ENCODE measurements around the gene TNIP2.

TNIP2 gene

GRCh38 chr4:2702770-2703169 is 53.4 kb downstream of the TNIP2 start:
- no peak for TF ChIP-seq PATZ1 (CRISPR knock-in tag; IDR thresholded peaks at IDR 0.05; ENCODE audit: borderline replicate concordance)
- no peak for TF ChIP-seq TOX (CRISPR knock-in tag; IDR thresholded peaks at IDR 0.05; ENCODE audit: borderline replicate concordance)
- no peak for TF ChIP-seq POU6F1 (CRISPR knock-in tag; IDR thresholded peaks at IDR 0.05; ENCODE audit: borderline replicate concordance, low read depth)
- no peak for TF ChIP-seq ESRRG (CRISPR knock-in tag; IDR thresholded peaks at IDR 0.05)
- TF ChIP-seq ZNF70 (CRISPR knock-in tag; IDR thresholded peaks at IDR 0.05) = no peak
- TF ChIP-seq ZNF8 (CRISPR knock-in tag; IDR thresholded peaks at IDR 0.05) = no peak
- ATAC-seq = no peak

- ATAC-seq = no peak
- no peak for TF ChIP-seq ARNTL (CRISPR knock-in tag; IDR thresholded peaks at IDR 0.05; ENCODE audit: borderline replicate concordance, low read depth)
These were observed 53.8 kb downstream of the TNIP2 start for GRCh38 chr4:2702361-2702760.

DNA sequence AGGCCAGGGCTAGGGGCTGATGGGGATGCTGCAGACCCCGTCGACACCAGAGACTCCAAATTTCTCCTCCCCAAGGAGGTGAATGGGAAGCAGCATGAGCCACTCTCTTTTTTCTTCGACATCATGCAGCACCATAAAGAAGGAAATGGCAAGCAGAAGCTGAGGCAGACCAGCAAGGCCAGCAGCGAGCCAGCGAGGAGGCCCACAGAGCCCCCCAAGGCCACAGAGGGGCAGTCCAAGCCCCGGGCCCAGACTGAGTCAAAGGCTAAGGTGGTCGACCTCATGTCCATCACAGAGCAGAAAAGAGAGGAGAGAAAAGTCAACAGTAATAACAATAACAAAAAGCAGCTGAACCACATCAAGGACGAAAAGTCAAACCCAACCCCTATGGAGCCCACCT is 56.1 kb downstream of the TNIP2 start:
- no peak for ATAC-seq
- TF ChIP-seq ESRRG (CRISPR knock-in tag; IDR thresholded peaks at IDR 0.05) = no peak
- TF ChIP-seq BACH2 (CRISPR knock-in tag; IDR thresholded peaks at IDR 0.05; ENCODE audit: borderline replicate concordance) = no peak
- no peak for TF ChIP-seq GLIS3 (CRISPR knock-in tag; IDR thresholded peaks at IDR 0.05)
- TF ChIP-seq TOX (CRISPR knock-in tag; IDR thresholded peaks at IDR 0.05; ENCODE audit: borderline replicate concordance) = no peak
- TF ChIP-seq ZFP30 (CRISPR knock-in tag; IDR thresholded peaks at IDR 0.05) = no peak
- no peak for TF ChIP-seq ARNTL (CRISPR knock-in tag; IDR thresholded peaks at IDR 0.05; ENCODE audit: borderline replicate concordance, low read depth)
- no peak for TF ChIP-seq PATZ1 (CRISPR knock-in tag; IDR thresholded peaks at IDR 0.05; ENCODE audit: borderline replicate concordance)

- no peak for ATAC-seq
- TF ChIP-seq ZNF565 (CRISPR knock-in tag; conservative IDR thresholded peaks at IDR 0.05; ENCODE audit: low read depth) (no peak), ZC3H10 (CRISPR knock-in tag; IDR thresholded peaks at IDR 0.05) (no peak), CSDC2 (CRISPR knock-in tag; IDR thresholded peaks at IDR 0.05) (no peak), BACH2 (CRISPR knock-in tag; IDR thresholded peaks at IDR 0.05; ENCODE audit: borderline replicate concordance) (no peak), TCF4 (CRISPR knock-in tag; IDR thresholded peaks at IDR 0.05; ENCODE audit: borderline replicate concordance) (no peak), GLIS3 (CRISPR knock-in tag; IDR thresholded peaks at IDR 0.05) (no peak), ZNF70 (CRISPR knock-in tag; IDR thresholded peaks at IDR 0.05) (no peak), SNAI2 (CRISPR knock-in tag; IDR thresholded peaks at IDR 0.05) (no peak), ZFP3 (CRISPR knock-in tag; IDR thresholded peaks at IDR 0.05) (no peak), PATZ1 (CRISPR knock-in tag; IDR thresholded peaks at IDR 0.05; ENCODE audit: borderline replicate concordance) (no peak), TSHZ2 (CRISPR knock-in tag; IDR thresholded peaks at IDR 0.05) (no peak), TOX (CRISPR knock-in tag; IDR thresholded peaks at IDR 0.05; ENCODE audit: borderline replicate concordance) (no peak), ZFP30 (CRISPR knock-in tag; IDR thresholded peaks at IDR 0.05) (no peak), ZNF8 (CRISPR knock-in tag; IDR thresholded peaks at IDR 0.05) (no peak)
- TF ChIP-seq, protein P1, sequence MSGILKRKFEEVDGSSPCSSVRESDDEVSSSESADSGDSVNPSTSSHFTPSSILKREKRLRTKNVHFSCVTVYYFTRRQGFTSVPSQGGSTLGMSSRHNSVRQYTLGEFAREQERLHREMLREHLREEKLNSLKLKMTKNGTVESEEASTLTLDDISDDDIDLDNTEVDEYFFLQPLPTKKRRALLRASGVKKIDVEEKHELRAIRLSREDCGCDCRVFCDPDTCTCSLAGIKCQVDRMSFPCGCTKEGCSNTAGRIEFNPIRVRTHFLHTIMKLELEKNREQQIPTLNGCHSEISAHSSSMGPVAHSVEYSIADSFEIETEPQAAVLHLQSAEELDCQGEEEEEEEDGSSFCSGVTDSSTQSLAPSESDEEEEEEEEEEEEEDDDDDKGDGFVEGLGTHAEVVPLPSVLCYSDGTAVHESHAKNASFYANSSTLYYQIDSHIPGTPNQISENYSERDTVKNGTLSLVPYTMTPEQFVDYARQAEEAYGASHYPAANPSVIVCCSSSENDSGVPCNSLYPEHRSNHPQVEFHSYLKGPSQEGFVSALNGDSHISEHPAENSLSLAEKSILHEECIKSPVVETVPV (CRISPR knock-in tag; IDR thresholded peaks at IDR 0.05) = no peak
- TF ChIP-seq, protein P2, sequence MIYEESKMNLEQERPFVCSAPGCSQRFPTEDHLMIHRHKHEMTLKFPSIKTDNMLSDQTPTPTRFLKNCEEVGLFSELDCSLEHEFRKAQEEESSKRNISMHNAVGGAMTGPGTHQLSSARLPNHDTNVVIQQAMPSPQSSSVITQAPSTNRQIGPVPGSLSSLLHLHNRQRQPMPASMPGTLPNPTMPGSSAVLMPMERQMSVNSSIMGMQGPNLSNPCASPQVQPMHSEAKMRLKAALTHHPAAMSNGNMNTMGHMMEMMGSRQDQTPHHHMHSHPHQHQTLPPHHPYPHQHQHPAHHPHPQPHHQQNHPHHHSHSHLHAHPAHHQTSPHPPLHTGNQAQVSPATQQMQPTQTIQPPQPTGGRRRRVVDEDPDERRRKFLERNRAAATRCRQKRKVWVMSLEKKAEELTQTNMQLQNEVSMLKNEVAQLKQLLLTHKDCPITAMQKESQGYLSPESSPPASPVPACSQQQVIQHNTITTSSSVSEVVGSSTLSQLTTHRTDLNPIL (CRISPR knock-in tag; IDR thresholded peaks at IDR 0.05; ENCODE audit: low read depth) = no peak
These were observed 56.6 kb downstream of the TNIP2 start for GRCh38 chr4:2699534-2699933.

Measured in SK-N-SH treated with all-trans-retinoic acid at 6 μM for 48 hours (cell line).